NT2/D1 (cell line): Measurements from ENCODE around the gene MIEF1.

Source experiments
- DNase-seq: peaks from one replicate; pipeline ENCODE4 v3.0.0-alpha.2; 2011; ENCODE audit warnings: low read depth, low spot score
- H3K27me3 ChIP-seq: 2 replicates; pipeline ENCODE4 v1.6.0; 2011; ENCODE audit warnings: mild to moderate bottlenecking; ENCODE audit not compliant: insufficient read length, insufficient read depth
- H3K36me3 ChIP-seq: 2 replicates; pipeline ENCODE4 v1.6.1; 2011; ENCODE audit warnings: mild to moderate bottlenecking, low read length, mixed read lengths; ENCODE audit not compliant: insufficient read depth, insufficient read length
- H3K4me1 ChIP-seq: 2 replicates; pipeline ENCODE4 v1.5.1; 2011; ENCODE audit not compliant: insufficient read depth, insufficient read length
- H3K4me3 ChIP-seq: 2 replicates; pipeline ENCODE4 v1.5.1; 2011; ENCODE audit warnings: low read depth; ENCODE audit not compliant: insufficient read length
- H3K9ac ChIP-seq: 2 replicates; pipeline ENCODE4 v1.6.0; 2011; ENCODE audit warnings: low read depth; ENCODE audit not compliant: insufficient read length
- H3K9me3 ChIP-seq: 2 replicates; pipeline ENCODE4 v1.5.1; 2011; ENCODE audit warnings: mild to moderate bottlenecking, low read length; ENCODE audit not compliant: insufficient read depth
- SUZ12 ChIP-seq: IDR thresholded peaks from 2 replicates; pipeline ENCODE4 v1.6.1; 2011; ENCODE audit not compliant: insufficient read length, insufficient read depth; ENCODE audit errors: extremely low read depth
- YY1 ChIP-seq: IDR thresholded peaks from 2 replicates; pipeline ENCODE4 v1.6.1; 2011; ENCODE audit not compliant: insufficient read length, insufficient read depth
- ZNF274 ChIP-seq: IDR thresholded peaks from 2 replicates; pipeline ENCODE4 v1.6.1; 2011; ENCODE audit warnings: mild to moderate bottlenecking, low read depth, low read length

The MIEF1 gene

DNA sequence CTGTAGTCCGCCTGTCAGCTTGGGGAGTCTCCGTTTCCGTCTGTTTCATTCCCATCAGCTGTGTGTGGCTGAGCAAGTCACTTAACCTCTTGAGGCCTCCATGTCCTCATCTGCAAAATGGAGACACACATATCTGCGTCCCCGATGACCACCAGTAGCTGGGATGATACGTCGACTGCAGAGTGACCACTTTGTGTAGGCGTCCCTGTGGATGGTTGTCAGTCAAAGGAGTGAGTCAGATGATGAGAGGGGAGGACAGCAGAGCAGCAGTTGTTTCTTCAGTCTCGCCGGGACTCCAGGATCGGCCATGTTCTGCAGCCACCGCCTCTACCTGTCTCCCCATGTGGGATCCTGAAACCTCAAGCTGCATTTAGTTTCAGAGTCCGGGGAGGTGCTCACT lies 25.4 kb upstream of the MIEF1 start:
- Histone ChIP-seq H3K4me3 (no peak overlapping the region), H3K4me1 (peaks cover 36% of the 10 kb centered on the region), H3K9me3 (no peaks in the 10 kb centered on the region), H3K36me3 (peaks cover 20% of the 10 kb centered on the region), H3K27me3 (no peaks in the 10 kb centered on the region), H3K9ac (no peak overlapping the region)
- DNase-seq: no peak
- no peak for TF ChIP-seq SUZ12
- TF ChIP-seq ZNF274: no peak
- no peak for TF ChIP-seq YY1

DNA sequence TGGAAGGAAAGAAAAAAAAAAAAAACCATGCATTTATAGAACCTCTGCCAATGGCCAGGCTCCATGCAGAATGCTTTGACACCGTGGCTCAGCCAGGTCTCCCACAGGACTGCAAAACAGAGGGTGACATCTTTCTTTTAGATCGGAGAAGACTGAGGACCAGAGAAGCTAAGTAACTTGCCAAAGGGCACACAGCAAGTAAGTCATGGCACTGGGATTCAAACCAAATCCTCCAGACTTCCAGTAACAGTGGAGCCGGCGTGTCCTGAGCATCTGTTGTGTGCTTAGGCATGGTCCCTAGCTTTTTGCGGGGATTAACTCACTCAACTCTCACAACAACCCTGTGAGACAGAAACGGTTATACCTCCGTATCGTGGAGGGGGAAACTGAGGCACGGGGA lies 24.5 kb upstream of the MIEF1 start:
- TF ChIP-seq YY1: no peak
- TF ChIP-seq ZNF274: no peak
- TF ChIP-seq SUZ12: no peak
- no peak overlapping the region for H3K9ac ChIP-seq
- no peak overlapping the region for H3K4me3 ChIP-seq
- no peaks in the 10 kb centered on the region for H3K9me3 ChIP-seq
- DNase-seq: no peak
- H3K27me3 ChIP-seq: no peaks in the 10 kb centered on the region
- peaks cover 30% of the 10 kb centered on the region for H3K4me1 ChIP-seq
- H3K36me3 ChIP-seq: peaks cover 20% of the 10 kb centered on the region

DNA sequence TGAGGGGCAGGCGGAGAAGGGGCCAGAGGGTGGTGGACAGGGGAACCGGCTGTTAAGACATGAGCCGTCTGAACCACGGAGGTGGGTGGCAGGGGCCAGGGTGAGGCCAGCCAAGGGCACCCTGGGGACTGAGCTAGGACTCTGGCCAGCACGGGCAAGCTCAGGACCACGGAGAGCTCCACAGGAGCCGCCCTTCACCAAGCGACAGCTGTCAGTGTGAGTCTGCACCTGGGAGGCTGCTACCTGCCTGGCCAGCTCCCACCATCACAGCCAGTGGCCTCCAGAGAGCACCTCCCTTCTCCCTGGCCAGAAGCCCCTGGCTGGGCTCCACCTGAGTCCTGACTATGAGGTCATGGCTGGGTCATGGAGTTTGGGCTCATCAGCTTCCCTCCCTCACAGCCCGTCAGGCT lies 23.6 kb upstream of the MIEF1 start:
- H3K27me3 ChIP-seq: no peaks in the 10 kb centered on the region
- H3K9me3 ChIP-seq: no peaks in the 10 kb centered on the region
- no peak for TF ChIP-seq ZNF274
- TF ChIP-seq SUZ12: no peak
- no peak for TF ChIP-seq YY1
- DNase-seq: no peak
- H3K4me1 ChIP-seq: peaks cover 23% of the 10 kb centered on the region
- H3K4me3 ChIP-seq: no peak overlapping the region
- no peak overlapping the region for H3K9ac ChIP-seq
- H3K36me3 ChIP-seq: peaks cover 20% of the 10 kb centered on the region

DNA sequence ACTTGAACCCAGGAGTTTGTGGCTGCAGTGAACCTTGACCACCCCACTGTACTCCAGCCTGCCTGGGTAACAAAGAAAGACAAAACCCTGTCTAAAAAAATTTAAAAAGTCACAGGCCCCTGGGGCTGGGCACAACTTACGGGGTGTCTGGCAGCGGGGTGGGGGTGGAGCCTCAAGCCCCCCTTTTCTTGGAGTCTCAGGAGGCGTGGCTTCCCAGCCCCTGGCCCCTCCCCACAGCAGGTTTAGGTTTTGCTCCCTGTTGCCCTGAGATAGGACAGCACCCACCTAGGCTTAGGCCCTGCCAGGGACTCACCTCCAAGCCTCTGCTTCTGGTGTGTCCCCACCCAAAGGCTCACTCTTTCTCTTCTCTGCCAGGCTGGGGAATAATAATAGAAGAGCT lies 22.8 kb upstream of the MIEF1 start:
- Histone ChIP-seq H3K4me3 (no peak overlapping the region), H3K27me3 (no peaks in the 10 kb centered on the region), H3K4me1 (peaks cover 15% of the 10 kb centered on the region), H3K9me3 (no peaks in the 10 kb centered on the region), H3K36me3 (peaks cover 20% of the 10 kb centered on the region), H3K9ac (no peak overlapping the region)
- no peak for TF ChIP-seq YY1
- no peak for TF ChIP-seq ZNF274
- TF ChIP-seq SUZ12: no peak
- DNase-seq: no peak

DNA sequence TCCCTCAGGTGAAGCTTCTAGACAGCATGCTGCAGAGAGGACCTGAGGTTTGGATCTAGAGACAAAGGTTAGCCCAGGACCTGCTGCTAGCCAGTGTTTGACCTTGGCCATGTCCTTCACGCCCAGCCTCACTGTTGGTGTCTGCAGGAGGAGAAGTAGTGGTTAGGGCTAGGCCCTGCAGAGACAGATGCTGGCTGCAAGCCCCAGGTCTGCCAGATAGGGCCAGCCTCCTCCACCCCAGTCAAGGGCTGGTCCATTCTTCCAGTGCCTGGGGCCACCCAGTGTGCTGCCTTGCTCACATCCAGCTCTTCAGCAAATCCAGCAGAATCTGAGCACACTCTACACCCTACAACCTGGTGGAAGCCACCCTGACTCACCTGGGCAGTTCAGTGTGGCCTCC lies 21.5 kb upstream of the MIEF1 start:
- TF ChIP-seq SUZ12: no peak
- Histone ChIP-seq H3K4me1 (peaks cover 8% of the 10 kb centered on the region), H3K36me3 (peaks cover 20% of the 10 kb centered on the region), H3K9me3 (no peaks in the 10 kb centered on the region), H3K27me3 (no peaks in the 10 kb centered on the region), H3K9ac (no peak overlapping the region), H3K4me3 (no peak overlapping the region)
- DNase-seq: no peak

DNA sequence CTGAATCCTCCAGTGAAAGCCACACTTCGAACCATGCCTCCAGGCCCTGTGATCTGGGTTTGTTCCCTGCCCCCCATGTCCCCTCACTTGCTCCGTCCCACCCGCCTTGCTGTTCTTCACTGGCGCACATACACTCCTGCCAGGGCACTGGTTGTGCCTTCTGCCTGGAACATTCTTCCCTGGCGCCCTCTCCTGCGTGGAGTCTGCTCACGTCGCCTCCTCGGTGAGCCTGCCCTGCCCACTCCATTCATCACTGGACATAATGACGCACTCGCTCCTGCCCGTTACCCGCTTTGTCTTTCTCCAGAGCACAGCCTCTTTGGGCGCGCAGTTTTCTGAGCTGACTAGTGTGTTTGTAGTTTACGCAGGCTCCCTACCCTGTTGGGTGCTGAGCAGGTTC lies 21.0 kb upstream of the MIEF1 start:
- TF ChIP-seq SUZ12 (no peak), YY1 (no peak), ZNF274 (no peak)

DNA sequence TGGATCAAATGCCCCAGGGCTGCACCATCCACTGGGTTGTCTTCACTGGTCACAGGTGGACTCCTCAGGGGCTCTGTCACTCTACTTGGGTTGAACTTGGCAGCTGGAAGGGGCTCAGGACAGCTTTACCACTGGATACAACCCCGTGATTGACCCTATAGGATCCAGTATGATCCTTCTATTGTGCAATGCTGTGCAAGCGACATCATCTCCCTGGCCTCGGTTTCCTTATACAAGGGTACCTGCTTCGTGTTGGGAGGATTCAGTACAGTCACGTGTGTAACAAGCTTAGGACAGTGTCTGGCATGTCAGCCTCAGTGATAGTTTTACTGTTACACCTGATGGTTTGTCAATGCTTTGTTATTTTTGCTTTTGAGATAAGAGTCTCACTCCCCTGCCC lies 20.5 kb upstream of the MIEF1 start:
- no peak for DNase-seq
- H3K4me1 ChIP-seq: peaks cover 3% of the 10 kb centered on the region

More for the DNA sequence above, 21.0 kb upstream of the MIEF1 start:
- Histone ChIP-seq H3K9me3 (no peaks in the 10 kb centered on the region), H3K9ac (no peak overlapping the region), H3K36me3 (peaks cover 20% of the 10 kb centered on the region), H3K4me3 (no peak overlapping the region), H3K27me3 (no peaks in the 10 kb centered on the region), H3K4me1 (peaks cover 7% of the 10 kb centered on the region)
- DNase-seq: no peak

DNA sequence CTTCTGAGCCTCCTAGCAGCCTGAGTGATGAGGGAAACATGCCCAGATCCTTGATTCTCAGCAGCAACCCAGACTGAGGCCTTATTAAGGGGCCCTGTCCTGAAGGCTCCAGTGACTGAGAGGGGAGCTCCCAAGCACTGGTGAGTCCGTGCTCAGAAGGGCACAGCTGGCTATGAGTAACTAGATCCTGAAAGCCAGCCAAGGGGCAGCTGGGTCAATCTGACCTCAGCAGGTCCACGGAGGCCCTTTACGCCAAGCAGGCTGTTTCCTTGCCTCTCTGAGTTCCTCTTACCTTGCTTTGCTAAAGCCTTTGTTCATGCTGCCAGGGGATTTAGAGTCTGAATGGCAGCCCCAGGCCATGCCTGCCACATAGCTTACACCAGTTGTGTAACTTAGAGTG lies 19.3 kb upstream of the MIEF1 start:
- TF ChIP-seq ZNF274 (no peak), SUZ12 (no peak), YY1 (no peak)

More for the DNA sequence above, 20.5 kb upstream of the MIEF1 start:
- Histone ChIP-seq H3K27me3 (no peaks in the 10 kb centered on the region), H3K9me3 (no peaks in the 10 kb centered on the region), H3K36me3 (peaks cover 20% of the 10 kb centered on the region), H3K4me3 (no peak overlapping the region), H3K9ac (no peak overlapping the region)
- no peak for TF ChIP-seq SUZ12
- TF ChIP-seq YY1: no peak

More for the DNA sequence above, 19.3 kb upstream of the MIEF1 start:
- Histone ChIP-seq H3K4me1 (peaks cover 3% of the 10 kb centered on the region), H3K4me3 (no peak overlapping the region), H3K9me3 (no peaks in the 10 kb centered on the region), H3K9ac (no peak overlapping the region), H3K36me3 (peaks cover 12% of the 10 kb centered on the region), H3K27me3 (no peaks in the 10 kb centered on the region)
- DNase-seq: no peak
